ENCODE data around the gene SYT14.

DNA sequence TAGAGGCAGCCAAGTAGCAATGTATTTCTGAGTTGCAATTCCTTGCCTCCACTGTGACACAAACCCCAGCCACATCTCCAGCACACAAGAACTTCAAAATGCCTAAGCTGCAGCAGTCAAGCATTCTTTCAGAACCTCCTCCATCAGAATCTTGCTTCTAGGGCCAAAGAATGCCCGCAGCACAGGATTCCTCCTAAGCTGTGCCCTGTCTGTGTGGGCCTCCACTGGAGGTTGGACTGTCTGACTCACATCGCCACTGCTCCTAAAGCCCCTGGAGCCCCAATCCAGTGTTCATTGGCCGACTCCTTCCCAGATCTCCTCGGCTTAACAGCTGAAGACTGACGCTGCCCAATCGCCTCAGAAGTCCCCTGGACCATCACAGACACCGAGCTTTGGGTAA lies 251.4 kb downstream of the SYT14 start:
- TF ChIP-seq, protein P1, sequence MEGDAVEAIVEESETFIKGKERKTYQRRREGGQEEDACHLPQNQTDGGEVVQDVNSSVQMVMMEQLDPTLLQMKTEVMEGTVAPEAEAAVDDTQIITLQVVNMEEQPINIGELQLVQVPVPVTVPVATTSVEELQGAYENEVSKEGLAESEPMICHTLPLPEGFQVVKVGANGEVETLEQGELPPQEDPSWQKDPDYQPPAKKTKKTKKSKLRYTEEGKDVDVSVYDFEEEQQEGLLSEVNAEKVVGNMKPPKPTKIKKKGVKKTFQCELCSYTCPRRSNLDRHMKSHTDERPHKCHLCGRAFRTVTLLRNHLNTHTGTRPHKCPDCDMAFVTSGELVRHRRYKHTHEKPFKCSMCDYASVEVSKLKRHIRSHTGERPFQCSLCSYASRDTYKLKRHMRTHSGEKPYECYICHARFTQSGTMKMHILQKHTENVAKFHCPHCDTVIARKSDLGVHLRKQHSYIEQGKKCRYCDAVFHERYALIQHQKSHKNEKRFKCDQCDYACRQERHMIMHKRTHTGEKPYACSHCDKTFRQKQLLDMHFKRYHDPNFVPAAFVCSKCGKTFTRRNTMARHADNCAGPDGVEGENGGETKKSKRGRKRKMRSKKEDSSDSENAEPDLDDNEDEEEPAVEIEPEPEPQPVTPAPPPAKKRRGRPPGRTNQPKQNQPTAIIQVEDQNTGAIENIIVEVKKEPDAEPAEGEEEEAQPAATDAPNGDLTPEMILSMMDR (conservative IDR thresholded peaks at IDR 0.05), result no peak
- TF ChIP-seq EZH2 (IDR thresholded peaks at IDR 0.05; ENCODE audit: low read depth), result no peak
